Measurements from ENCODE around the gene FGFBP2. TPM values are rescaled to one million over a fixed set of nuclear protein-coding genes. Genes with fewer than 3 reads are reported as not detected.

FGFBP2 gene
- total and polyA plus RNA-seq, 10 donors = 0.47 to 16.8 (median 4.2) TPM

GRCh38 chr4:15944895-15945294, 18.1 kb downstream of the FGFBP2 start:
- H3K27me3 ChIP-seq (replicated peaks in 1 of 7) = no peaks in the 10 kb centered on the region
- H3K4me1 ChIP-seq = no peaks in the 10 kb centered on the region
- no peak overlapping the region for H3K27ac ChIP-seq
- 65 to 88% (median 70%) methylated on average over 2 of the region's 2 CpGs for WGBS, 5 donors
- H3K36me3 ChIP-seq = no peaks in the 10 kb centered on the region
- no peak overlapping the region for H3K4me3 ChIP-seq
- intact Hi-C loops (cut with DNase I; ENCODE audit: low total_unique reads) = no loop called here
- no peaks in the 10 kb centered on the region for H3K9me3 ChIP-seq
- DNase-seq = no peak
- TF ChIP-seq POLR2AphosphoS5 (IDR thresholded peaks at IDR 0.05) (no peak), CTCF (IDR thresholded peaks at IDR 0.05 in 8 of 11, conservative IDR thresholded peaks at IDR 0.05 in 3 of 11) (no peak), POLR2A (IDR thresholded peaks at IDR 0.05) (no peak)

GRCh38 chr4:15942283-15942682, 20.7 kb downstream of the FGFBP2 start:
- intact Hi-C loops (cut with DNase I; ENCODE audit: low total_unique reads) = no loop called here
- no peak for DNase-seq
- WGBS, 5 donors = 79 to 97% (median 90%) methylated on average over 1 of the region's 1 CpG

GRCh38 chr4:15938640-15939039, 24.3 kb downstream of the FGFBP2 start, which contains the start of gene FGFBP1:
FGFBP1 (minus strand) TSS chr4:15938740; CDS start chr4:15936632, 2,108 bp downstream.
- Histone ChIP-seq H3K4me1 (no peaks in the 10 kb centered on the region), H3K27ac (no peak within 1 kb of the TSS), H3K36me3 (no peaks in the 10 kb centered on the region), H3K4me3 (no peak within 1 kb of the TSS), H3K9me3 (no peaks in the 10 kb centered on the region), H3K27me3 (replicated peaks in 1 of 7) (peaks cover 0 to 13% (median 0%) of the 10 kb centered on the region in 7 donors)
- no peak for TF ChIP-seq CTCF (IDR thresholded peaks at IDR 0.05 in 8 of 11, conservative IDR thresholded peaks at IDR 0.05 in 3 of 11)
- no peak for TF ChIP-seq POLR2A (IDR thresholded peaks at IDR 0.05)
- no peak for TF ChIP-seq POLR2AphosphoS5 (IDR thresholded peaks at IDR 0.05)
- intact Hi-C loops (cut with DNase I; ENCODE audit: low total_unique reads) = no loop called here
- no peak for DNase-seq
- WGBS, 5 donors = 47 to 60% (median 50%) methylated on average over 4 of the region's 4 CpGs

More at GRCh38 chr4:15942283-15942682, 20.7 kb downstream of the FGFBP2 start:
- Histone ChIP-seq H3K4me3 (no peak overlapping the region), H3K9me3 (no peaks in the 10 kb centered on the region), H3K36me3 (no peaks in the 10 kb centered on the region), H3K27ac (no peak overlapping the region), H3K4me1 (no peaks in the 10 kb centered on the region), H3K27me3 (replicated peaks in 1 of 7) (peaks cover 0 to 7% (median 0%) of the 10 kb centered on the region in 7 donors)
- TF ChIP-seq CTCF (IDR thresholded peaks at IDR 0.05 in 8 of 11, conservative IDR thresholded peaks at IDR 0.05 in 3 of 11) = no peak
- TF ChIP-seq POLR2A (IDR thresholded peaks at IDR 0.05) = no peak
- no peak for TF ChIP-seq POLR2AphosphoS5 (IDR thresholded peaks at IDR 0.05)

- intact Hi-C loops (cut with DNase I; ENCODE audit: low total_unique reads) = no loop called here
- 49 to 73% (median 53%) methylated on average over 7 to 8 of the region's 8 CpGs for whole genome bisulfite sequencing, 5 donors
- H3K36me3 ChIP-seq = no peaks in the 10 kb centered on the region
- no peaks in the 10 kb centered on the region for H3K9me3 ChIP-seq
- H3K4me1 ChIP-seq = no peaks in the 10 kb centered on the region
- peaks cover 0 to 13% (median 0%) of the 10 kb centered on the region in 7 donors for H3K27me3 ChIP-seq (replicated peaks in 1 of 7)
- H3K4me3 ChIP-seq = no peak overlapping the region
- TF ChIP-seq CTCF (IDR thresholded peaks at IDR 0.05 in 8 of 11, conservative IDR thresholded peaks at IDR 0.05 in 3 of 11) (no peak), POLR2A (IDR thresholded peaks at IDR 0.05) (no peak)
- H3K27ac ChIP-seq = no peak overlapping the region
- DNase-seq = no peak
Observed at GRCh38 chr4:15938182-15938581, 24.8 kb downstream of the FGFBP2 start.

Data from spleen (tissue), 11 donors.